Fibroblast of pulmonary artery (primary cell): ENCODE data around the gene KMT5B.

Source experiments
- DNase-seq: peaks from one replicate; pipeline ENCODE4 v3.0.0-alpha.2; 2010; ENCODE audit warnings: low read depth
- H3K4me3 ChIP-seq: replicated peaks from 2 replicates; pipeline ENCODE4 v1.5.1; 2011; ENCODE audit warnings: low read depth, mild to moderate bottlenecking, control low read depth, low read length, moderate library complexity
- TF ChIP-seq, protein P1 (sequence below): IDR thresholded peaks from 2 replicates; pipeline ENCODE4 v1.5.1; 2011; ENCODE audit warnings: mild to moderate bottlenecking, control low read depth, low read length, inconsistent platforms; ENCODE audit errors: missing control alignments

The KMT5B gene

DNA sequence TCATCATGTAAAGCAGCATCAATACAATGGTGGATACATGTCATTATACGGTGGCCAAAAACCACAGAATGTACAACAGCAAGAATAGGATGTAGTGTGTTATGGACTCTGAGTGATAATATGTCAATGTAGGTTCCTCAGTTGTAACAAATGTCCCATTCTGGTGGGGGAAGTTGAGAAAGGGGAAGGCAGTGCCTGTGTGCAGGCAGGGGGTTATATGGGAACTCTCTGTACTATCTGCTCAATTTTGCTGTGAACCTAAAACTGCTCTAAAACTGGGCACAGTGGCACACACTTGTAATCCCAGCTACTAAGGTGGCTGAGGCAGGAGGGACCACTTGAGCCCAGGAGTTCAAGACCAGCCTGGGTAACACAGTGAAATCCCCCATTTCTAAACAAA is 97.8 kb downstream of the KMT5B start:
- TF ChIP-seq, protein P1, sequence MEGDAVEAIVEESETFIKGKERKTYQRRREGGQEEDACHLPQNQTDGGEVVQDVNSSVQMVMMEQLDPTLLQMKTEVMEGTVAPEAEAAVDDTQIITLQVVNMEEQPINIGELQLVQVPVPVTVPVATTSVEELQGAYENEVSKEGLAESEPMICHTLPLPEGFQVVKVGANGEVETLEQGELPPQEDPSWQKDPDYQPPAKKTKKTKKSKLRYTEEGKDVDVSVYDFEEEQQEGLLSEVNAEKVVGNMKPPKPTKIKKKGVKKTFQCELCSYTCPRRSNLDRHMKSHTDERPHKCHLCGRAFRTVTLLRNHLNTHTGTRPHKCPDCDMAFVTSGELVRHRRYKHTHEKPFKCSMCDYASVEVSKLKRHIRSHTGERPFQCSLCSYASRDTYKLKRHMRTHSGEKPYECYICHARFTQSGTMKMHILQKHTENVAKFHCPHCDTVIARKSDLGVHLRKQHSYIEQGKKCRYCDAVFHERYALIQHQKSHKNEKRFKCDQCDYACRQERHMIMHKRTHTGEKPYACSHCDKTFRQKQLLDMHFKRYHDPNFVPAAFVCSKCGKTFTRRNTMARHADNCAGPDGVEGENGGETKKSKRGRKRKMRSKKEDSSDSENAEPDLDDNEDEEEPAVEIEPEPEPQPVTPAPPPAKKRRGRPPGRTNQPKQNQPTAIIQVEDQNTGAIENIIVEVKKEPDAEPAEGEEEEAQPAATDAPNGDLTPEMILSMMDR, result no peak
- H3K4me3 ChIP-seq, result no peak overlapping the region
- no peak for DNase-seq

DNA sequence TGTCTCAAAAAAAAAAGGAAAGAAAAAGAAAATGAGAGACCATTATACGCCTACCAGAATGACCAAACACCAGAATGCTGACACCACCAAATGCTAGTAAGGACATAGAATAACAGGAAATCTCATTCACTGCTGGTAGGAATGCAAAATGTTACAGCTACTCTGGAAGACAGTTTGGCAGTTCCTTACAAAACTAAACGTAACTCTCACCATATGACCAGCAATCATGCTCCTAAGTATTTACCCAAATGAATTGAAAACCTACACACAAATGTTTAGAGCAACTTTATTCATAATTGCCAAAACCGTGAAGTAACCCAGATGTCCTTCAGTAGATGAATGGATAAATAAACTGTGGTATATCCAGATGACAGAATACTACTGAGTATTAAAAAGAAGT is 99.1 kb downstream of the KMT5B start:
- peak; percentile 27 for DNase-seq
- no peak overlapping the region for H3K4me3 ChIP-seq
- TF ChIP-seq, protein P1, result no peak

DNA sequence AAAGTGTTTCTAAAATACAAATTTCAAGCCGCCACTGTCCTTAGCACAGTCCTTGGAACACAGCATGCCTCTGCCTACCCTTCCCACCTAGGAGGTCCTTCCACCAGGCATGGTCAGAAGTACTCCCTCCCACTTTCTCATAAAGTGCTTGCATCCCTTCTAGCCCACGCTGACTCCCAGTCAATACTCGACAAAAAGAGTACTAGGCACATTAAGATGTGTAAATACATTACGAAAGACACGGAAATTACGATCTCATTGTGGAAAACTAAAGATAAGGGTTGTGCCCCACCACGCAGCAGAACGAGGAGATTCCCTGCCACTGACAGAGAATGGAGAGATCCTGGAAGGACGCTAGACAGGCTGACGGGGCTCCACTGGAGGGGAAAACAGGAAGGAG is 105.4 kb downstream of the KMT5B start:
- DNase-seq, result no peak
- no peak overlapping the region for H3K4me3 ChIP-seq
- TF ChIP-seq, protein P1, result no peak

DNA sequence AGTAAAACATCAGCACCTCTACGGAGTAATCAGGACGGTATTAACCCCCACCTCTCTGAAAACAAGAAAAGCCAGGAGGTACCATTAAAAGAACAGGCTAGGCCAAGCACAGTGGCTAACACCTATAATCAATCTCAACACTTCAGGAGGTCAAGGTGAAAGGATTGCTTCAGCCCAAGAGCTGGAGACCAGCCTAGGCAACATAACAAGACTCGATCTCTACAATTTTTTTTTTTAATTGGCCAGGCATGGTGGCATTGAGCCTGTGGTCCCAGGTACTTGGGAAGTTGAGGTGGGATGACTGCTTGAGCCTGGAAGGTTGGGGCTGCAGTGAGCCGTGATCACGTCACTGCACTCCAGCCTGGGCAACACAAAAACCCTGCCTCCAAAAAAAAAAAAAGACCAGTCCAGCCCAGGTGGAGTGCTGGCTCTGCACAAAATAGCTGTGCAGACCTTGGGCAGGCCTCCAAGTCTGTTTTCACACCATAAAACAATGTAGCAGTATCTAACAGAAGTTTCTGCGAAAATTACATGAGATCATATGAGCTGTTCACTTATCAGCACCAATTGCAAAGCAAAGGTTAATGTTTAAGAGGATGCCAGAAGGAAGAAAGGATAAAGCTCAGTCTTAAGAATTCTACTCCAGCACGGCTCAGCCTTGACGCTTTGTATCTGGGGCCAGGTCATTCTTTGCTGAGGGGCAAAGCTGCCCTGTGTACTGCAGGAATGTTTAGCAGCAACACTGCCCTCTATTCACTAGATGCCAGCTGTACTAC is 106.7 kb downstream of the KMT5B start:
- no peak overlapping the region for H3K4me3 ChIP-seq
- TF ChIP-seq, protein P1, result no peak
- DNase-seq, result peak; percentile 42
